DOHH2 (cell line): ENCODE results near the gene SPACA6.

Experiments
- H3F3A ChIP-seq: fragments of 200-600 bp; sonication (generic), shearing (Covaris generic); 2 replicates; pipeline ENCODE4 v1.6.0; 2016; ENCODE audit warnings: antibody characterized with exemption, mild to moderate bottlenecking; ENCODE audit not compliant: control insufficient read depth, insufficient read depth
- H3K27ac ChIP-seq: fragments of 200-600 bp; sonication (generic); 2 replicates; pipeline ENCODE4 v1.5.1; 2014; ENCODE audit warnings: low read depth, mild to moderate bottlenecking, low read length, moderate library complexity
- H3K27me3 ChIP-seq: fragments of 200-600 bp; sonication (generic); 2 replicates; pipeline ENCODE4 v1.6.1; 2014; ENCODE audit warnings: mild to moderate bottlenecking, low read length, mixed read lengths; ENCODE audit not compliant: control insufficient read depth
- H3K36me3 ChIP-seq: fragments of 200-600 bp; sonication (generic); 2 replicates; pipeline ENCODE4 v1.6.1; 2014; ENCODE audit warnings: mild to moderate bottlenecking, low read length, moderate library complexity, mixed read lengths; ENCODE audit not compliant: control insufficient read depth
- H3K4me1 ChIP-seq: fragments of 200-600 bp; sonication (generic); 2 replicates; pipeline ENCODE4 v1.6.1; 2014; ENCODE audit warnings: mild to moderate bottlenecking, low read length, mixed read lengths; ENCODE audit not compliant: control insufficient read depth
- H3K4me2 ChIP-seq: fragments of 200-600 bp; sonication (generic); 2 replicates; pipeline ENCODE4 v1.6.0; 2014; ENCODE audit warnings: mild to moderate bottlenecking, low read length, moderate library complexity
- H3K4me3 ChIP-seq: fragments of 200-600 bp; sonication (generic); 2 replicates; pipeline ENCODE4 v1.5.1; 2014; ENCODE audit warnings: mild to moderate bottlenecking, low read length, mixed read lengths
- H3K79me2 ChIP-seq: fragments of 200-600 bp; sonication (generic); 2 replicates; pipeline ENCODE4 v1.6.1; 2014; ENCODE audit warnings: mild to moderate bottlenecking, low read length, mixed read lengths; ENCODE audit not compliant: control insufficient read depth
- H3K9me2 ChIP-seq: fragments of 200-600 bp; sonication (generic); replicated peaks from 2 replicates; pipeline ENCODE4 v1.6.1; 2014; ENCODE audit warnings: mild to moderate bottlenecking, low read length, mixed read lengths; ENCODE audit not compliant: control insufficient read depth
- H3K9me3 ChIP-seq: fragments of 200-600 bp; sonication (generic); 2 replicates; pipeline ENCODE4 v1.6.1; 2014; ENCODE audit warnings: antibody characterized with exemption, low read length, mixed read lengths; ENCODE audit not compliant: control insufficient read depth, insufficient read depth
- H4K20me1 ChIP-seq: fragments of 200-600 bp; sonication (generic); 2 replicates; pipeline ENCODE4 v1.6.0; 2014; ENCODE audit warnings: low read depth, mild to moderate bottlenecking, antibody characterized with exemption, low read length, moderate library complexity; ENCODE audit not compliant: control insufficient read depth, insufficient read depth
- CTCF ChIP-seq: fragments of 200-600 bp; sonication (generic); IDR thresholded peaks from one replicate; pipeline ENCODE4 v1.5.1; 2014; ENCODE audit warnings: antibody characterized with exemption, mild to moderate bottlenecking, low read depth, low read length; ENCODE audit not compliant: poor library complexity, severe bottlenecking
- EZH2phosphoT487 ChIP-seq: fragments of 200-600 bp; sonication (generic); IDR thresholded peaks from 2 replicates; pipeline ENCODE4 v1.6.1; 2017; ENCODE audit warnings: borderline replicate concordance, mild to moderate bottlenecking, antibody characterized with exemption, low read length, moderate library complexity, mixed read lengths

SPACA6 gene

GRCh38 chr19:51651216-51651846, 41.8 kb upstream of the SPACA6 start:
- Histone ChIP-seq H3K79me2 (no peaks in the 10 kb centered on the region), H3K27me3 (peaks cover 9% of the 10 kb centered on the region), H3K9me3 (no peaks in the 10 kb centered on the region), H3F3A (no peaks in the 10 kb centered on the region), H3K4me3 (peak overlapping the region; percentile 24; the same call in 1 of the 2 replicates), H3K4me2 (peak overlapping the region; percentile 47; the same call in 1 of the 2 replicates), H3K9me2 (no peaks in the 10 kb centered on the region), H3K4me1 (peaks cover 14% of the 10 kb centered on the region), H3K27ac (no peak overlapping the region), H3K36me3 (no peaks in the 10 kb centered on the region), H4K20me1 (no peaks in the 10 kb centered on the region)
- no peak for TF ChIP-seq EZH2phosphoT487
- no peak for TF ChIP-seq CTCF

DNA sequence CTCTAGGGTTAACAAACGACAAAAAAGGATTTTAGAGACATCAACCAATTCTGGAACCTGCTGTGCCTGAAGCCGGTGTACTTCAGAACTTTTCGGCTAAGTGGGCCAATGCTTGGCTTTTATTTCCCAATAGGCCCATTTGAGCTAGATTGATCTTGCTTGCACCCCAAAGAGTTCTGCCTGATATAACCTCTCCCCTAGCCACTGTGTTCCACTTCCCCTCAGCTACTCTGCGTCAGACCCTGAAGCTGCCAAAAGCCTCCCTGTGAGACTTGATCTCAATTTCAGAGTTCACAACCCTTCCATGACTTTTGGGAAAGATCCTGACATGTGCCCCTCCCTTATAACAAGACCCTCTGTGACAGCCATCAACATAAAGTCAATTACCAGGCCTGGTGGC, 40.9 kb upstream of the SPACA6 start:
- no peak overlapping the region for H3K4me3 ChIP-seq
- no peaks in the 10 kb centered on the region for H3F3A ChIP-seq
- H3K36me3 ChIP-seq, result no peaks in the 10 kb centered on the region
- no peaks in the 10 kb centered on the region for H3K9me2 ChIP-seq
- no peak overlapping the region for H3K27ac ChIP-seq
- no peaks in the 10 kb centered on the region for H4K20me1 ChIP-seq
- H3K27me3 ChIP-seq, result peaks cover 5% of the 10 kb centered on the region
- no peaks in the 10 kb centered on the region for H3K9me3 ChIP-seq
- no peaks in the 10 kb centered on the region for H3K79me2 ChIP-seq
- H3K4me2 ChIP-seq, result no peak overlapping the region
- peaks cover 17% of the 10 kb centered on the region for H3K4me1 ChIP-seq
- TF ChIP-seq CTCF (no peak), EZH2phosphoT487 (no peak)

DNA sequence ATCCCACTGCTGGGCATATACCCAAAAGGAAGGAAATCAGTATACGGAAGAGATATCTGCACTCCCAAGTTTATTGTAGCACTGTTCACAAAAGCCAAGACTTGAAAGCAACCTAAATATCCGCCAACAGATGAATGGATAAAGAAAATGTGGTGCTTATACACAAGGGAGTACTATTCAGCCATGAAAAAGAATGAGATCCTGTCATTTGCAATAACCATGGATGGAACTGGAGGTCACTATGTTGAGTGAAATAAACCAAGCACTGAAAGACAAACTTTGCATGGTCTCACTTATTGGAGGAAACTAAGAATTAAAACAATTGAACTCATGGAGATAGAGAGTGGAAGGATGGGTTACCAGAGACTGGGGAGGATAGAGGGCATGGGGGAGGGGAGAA, 40.0 kb upstream of the SPACA6 start:
- Histone ChIP-seq H3K4me1 (peaks cover 17% of the 10 kb centered on the region), H3K36me3 (no peaks in the 10 kb centered on the region), H3K79me2 (no peaks in the 10 kb centered on the region), H4K20me1 (no peaks in the 10 kb centered on the region), H3K4me3 (no peak overlapping the region), H3K27me3 (0 out of 2 replicates have a peak, but pooled peaks cover 3% of the 10 kb centered on the region), H3K4me2 (no peak overlapping the region), H3K9me2 (no peaks in the 10 kb centered on the region), H3K27ac (no peak overlapping the region), H3K9me3 (no peaks in the 10 kb centered on the region), H3F3A (no peaks in the 10 kb centered on the region)
- TF ChIP-seq EZH2phosphoT487 (no peak), CTCF (no peak)
